HK-2 (cell line): ENCODE data around the gene ENTPD6.

Experiments used
- DNase-seq: peaks from one replicate; pipeline ENCODE4 v3.0.0-alpha.2; 2018; ENCODE audit not compliant: unreplicated experiment

The ENTPD6 gene

DNA sequence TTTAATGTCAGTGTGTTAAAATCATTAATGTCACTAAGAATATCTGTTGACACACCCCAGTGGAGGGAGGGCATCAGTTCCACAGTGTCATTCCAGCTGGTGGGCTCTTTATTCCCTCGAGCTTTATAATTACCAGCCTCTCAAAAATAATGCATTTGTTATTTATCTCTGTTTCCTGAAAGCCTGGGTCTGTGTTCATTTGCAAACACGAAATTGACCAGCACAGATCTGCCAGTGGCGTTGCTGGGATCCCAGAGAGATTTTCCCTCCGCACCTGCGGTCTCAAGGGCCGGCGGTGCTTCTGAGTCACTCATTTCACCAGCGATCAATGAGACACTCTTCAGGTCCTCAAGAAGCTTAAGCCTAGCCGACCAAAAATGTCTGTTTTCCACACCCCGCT lies 46.7 kb downstream of the ENTPD6 start:
- DNase-seq: no peak

DNA sequence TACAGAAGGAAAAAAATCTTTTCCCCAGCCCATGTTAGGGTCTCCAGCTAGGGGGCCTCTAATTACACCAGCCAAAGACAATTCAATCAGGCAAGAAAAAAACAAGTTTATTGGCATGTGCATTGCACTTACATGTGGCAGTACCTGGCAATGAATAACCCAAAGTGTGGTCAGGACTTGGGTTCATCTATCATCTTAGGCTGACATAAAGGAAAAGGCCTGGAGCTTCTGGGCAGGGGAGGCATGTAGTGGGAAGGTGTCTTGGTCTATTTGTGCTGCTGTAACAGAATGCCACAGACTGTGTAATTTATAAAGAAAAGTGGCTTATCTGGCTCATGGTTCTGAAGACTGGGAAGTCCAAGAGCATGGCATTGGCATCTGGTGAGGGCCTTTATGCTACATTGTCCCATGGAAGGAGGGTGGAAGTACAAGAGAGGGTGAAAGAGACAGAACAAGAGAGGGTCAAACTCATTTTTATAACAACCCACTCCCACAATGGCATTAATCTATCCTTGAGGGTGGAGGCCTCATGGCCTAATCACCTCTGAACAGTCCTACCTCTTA lies 48.0 kb downstream of the ENTPD6 start:
- DNase-seq: no peak

- DNase-seq: no peak
Measured at GRCh38 chr20:25244976-25245375, 49.5 kb downstream of the ENTPD6 start.

- no peak for DNase-seq
Measured at GRCh38 chr20:25245461-25245860, 49.9 kb downstream of the ENTPD6 start.

DNA sequence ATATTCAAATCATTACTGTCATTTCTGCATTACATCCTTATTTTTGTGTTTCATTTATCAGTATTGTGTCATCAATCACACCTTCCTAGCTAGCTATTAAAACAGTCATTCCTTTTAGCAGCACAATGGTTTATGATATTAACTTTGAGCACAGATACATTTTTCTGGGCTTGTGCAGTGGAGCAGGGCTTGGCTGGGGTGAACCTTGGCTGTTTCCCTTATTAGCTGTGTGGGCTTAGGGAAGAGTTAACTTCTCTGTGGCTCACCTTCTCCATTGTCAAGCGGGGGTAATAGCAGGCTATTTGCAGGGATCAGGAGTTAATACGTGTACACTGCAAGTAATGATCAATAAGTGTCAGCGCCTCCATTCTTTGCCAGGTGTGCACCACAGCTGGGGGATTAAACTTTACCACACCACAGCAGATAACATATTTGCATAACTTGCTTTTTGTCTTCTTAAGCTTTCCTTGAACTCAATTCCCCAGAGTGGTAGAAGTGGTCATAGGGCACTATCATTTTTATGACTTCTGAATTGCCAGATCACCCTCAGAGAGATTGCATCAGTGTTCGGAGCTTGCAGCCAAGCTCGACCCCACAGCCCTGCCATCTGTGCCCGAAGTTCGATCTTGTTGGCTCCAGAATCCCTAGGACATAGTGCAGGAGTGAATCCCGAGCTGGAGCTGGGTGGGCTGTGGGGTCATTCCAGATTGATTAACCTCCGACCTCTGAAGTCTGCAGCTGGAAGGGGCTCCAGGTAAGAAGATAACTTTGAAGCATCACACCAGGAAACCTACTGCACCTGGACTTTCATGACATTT lies 50.9 kb downstream of the ENTPD6 start:
- DNase-seq: no peak

GRCh38 chr20:25247000-25247517 lies 51.5 kb downstream of the ENTPD6 start:
- DNase-seq: peak; percentile 77

DNA sequence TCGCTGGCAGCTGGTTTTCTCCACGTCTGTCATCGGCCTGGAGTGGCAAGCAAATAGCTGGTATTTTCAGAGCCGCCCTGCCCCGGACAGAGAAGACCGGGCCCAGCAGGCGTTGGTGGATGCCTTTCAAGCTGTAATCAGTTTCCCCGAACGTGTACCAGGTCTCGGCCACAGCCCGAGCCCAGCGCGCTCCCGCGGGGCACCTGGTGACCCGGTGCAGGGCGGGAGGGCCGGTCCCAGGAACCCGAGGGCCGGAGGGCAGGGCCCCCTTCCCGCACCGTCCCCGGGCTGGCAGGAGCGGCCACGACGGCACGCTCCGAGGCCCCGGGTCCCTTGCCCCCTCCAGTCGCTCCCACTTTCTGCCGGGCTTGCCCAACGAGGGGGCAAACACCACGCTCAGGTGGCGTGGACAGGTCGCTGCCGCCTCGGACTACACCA lies 52.0 kb downstream of the ENTPD6 start:
- DNase-seq: peak; percentile 70

GRCh38 chr20:25247956-25248785 lies 52.7 kb downstream of the ENTPD6 start, which contains the start of gene PYGB:
PYGB (plus strand) TSS chr20:25248085; CDS start chr20:25248179, 94 bp downstream.
- peak; percentile 89 for DNase-seq

DNA sequence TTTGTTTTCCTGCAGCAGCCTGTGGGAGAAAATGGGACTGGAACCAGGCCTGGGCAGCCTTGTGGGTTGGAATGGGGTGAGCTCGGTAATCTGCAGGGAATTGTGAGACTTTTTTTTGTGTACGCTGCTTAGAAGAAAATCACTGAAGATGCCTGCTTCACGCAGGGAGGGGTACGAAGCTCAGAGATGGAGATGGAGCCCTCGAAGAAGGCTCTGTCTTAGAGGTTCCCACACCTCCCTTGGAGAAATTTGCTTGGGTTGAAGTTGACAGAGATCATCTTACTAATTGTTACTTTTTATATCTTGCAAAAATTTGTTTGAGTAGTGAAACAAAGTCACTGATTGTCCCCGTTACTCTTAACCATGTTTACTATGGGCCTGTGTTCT lies 53.3 kb downstream of the ENTPD6 start:
- no peak for DNase-seq

DNA sequence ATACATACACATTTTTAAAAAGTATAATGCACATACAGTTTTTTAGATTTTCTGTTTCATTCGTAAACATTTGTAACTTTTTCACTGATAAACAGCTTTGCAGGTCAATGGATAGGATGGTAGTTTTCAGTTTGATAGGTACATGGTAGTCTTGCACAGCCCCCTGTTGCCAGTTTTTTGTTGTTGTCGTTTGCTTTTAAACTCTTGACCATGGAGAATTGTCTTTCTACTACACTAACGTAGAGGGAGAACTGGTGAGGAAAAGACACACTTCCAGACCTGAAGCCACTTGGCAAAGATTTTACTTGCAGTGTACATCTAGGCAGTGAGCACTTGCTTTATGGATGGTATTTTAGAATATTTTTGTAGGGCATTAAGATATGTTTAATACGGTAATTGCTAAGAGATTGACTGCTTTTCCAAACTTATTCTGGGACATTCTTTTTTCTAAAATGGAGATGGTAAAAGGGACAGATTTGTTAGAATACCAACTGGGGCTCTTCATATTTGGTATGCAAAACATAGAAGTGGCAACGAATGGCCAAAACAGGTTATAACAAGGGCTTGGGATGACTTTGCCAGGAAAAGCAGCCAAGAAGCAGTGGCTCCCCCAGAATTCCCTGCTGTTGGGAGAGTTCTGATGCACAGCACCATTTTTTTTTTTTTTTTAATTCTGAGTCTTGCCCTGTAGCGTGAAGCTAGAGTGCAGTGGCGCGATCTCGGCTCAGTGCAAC lies 53.9 kb downstream of the ENTPD6 start:
- no peak for DNase-seq

DNA sequence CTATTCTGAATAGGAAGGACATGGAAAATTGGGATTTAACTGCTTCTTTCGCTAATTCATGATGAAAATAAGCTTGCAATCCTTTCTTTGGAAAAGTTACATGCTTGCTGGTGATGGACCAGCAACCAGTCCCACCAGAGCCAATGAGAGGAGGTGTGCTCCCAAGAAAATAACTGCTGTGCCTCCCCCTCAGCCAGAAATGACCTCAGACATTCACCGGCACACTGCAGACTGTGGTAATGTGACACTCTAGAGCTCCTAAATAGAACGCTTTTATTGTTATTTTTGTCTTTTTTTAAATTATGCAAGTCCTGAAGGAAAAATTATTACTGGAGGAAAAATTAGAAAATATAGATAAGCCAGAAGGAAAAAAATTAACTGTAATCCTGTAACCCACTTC lies 55.0 kb downstream of the ENTPD6 start:
- no peak for DNase-seq

GRCh38 chr20:25251019-25251418 lies 55.5 kb downstream of the ENTPD6 start:
- no peak for DNase-seq

- no peak for DNase-seq
Measured at GRCh38 chr20:25251558-25251957, 56.0 kb downstream of the ENTPD6 start.

GRCh38 chr20:25252230-25252651 lies 56.7 kb downstream of the ENTPD6 start:
- DNase-seq: no peak

GRCh38 chr20:25252686-25253421 lies 57.3 kb downstream of the ENTPD6 start:
- no peak for DNase-seq

DNA sequence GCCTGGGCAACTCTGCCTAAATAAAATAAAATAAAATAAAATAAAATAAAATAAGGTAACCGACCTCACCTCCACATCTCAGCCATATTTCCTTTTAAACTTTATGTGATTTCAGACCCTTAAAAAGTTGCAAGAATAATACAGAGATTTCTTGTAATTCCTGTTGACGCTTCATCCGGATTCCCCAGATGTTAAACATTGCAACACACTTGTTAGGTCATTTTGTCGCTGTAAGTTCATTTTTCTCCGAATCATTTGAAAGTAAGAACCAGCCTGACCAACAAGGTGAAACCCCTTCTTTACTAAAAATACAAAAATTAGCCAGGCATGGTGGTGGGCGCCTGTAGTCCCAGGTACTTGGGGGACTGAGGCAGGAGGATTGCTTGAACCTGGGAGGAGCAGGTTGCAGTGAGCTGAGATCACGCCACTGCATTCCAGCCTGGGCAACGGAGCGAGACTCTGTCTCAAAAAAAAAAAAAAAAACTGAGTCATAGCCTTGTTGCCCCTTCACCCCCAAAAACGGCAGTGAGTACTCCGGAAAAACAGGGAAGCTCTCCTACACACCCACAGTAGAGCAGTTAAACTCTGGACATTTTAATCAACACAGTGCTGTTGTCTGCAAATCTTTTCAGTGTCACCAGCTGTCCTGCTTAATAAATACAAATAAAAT lies 58.2 kb downstream of the ENTPD6 start:
- no peak for DNase-seq

- no peak for DNase-seq
Measured at GRCh38 chr20:25254571-25254970, 59.1 kb downstream of the ENTPD6 start.

DNA sequence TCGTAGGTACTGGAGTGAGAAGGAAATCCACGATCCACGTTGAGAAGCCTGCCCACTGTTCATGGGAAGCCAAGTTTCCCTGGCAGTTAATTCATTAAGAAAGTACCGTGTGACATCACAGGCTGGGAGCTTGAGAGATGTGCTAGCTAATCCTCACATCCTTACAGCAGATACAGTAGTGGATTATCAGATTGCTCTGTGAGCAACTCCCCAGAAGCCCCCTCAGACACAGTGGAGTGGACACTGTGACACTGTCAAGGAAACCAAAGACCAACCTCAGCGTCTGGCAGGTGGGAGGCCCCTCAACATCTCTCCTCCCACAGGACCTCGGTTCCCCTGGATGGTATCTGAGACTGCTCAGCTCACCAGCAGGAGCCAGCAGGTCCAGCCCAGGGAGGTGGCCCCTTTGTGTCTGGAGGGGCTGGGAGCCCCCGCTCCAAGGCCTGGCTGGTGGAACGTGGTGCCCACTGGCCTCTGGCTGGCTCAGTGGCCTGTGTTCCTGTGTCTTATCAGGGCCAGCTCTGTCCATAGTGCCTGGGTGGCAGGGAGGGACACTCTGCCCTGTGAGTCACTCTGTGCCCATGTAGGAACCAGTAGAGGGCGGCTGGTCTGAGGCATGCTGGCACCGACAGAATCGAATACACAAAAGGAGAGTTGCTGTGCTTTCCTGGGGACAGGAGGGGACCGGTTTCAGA lies 59.6 kb downstream of the ENTPD6 start:
- no peak for DNase-seq

GRCh38 chr20:25256226-25256859 lies 60.8 kb downstream of the ENTPD6 start:
- no peak for DNase-seq
